ENCODE data around the gene SLC26A1.
A peak's percentile ranks its signal among the peaks of the same experiment; 100 is the strongest.
"Not testable (repeated sequence)": the region's sequence is repeated elsewhere in the genome, so short reads cannot be mapped to it uniquely, and the experiment has no call there.

SLC26A1 gene

DNA sequence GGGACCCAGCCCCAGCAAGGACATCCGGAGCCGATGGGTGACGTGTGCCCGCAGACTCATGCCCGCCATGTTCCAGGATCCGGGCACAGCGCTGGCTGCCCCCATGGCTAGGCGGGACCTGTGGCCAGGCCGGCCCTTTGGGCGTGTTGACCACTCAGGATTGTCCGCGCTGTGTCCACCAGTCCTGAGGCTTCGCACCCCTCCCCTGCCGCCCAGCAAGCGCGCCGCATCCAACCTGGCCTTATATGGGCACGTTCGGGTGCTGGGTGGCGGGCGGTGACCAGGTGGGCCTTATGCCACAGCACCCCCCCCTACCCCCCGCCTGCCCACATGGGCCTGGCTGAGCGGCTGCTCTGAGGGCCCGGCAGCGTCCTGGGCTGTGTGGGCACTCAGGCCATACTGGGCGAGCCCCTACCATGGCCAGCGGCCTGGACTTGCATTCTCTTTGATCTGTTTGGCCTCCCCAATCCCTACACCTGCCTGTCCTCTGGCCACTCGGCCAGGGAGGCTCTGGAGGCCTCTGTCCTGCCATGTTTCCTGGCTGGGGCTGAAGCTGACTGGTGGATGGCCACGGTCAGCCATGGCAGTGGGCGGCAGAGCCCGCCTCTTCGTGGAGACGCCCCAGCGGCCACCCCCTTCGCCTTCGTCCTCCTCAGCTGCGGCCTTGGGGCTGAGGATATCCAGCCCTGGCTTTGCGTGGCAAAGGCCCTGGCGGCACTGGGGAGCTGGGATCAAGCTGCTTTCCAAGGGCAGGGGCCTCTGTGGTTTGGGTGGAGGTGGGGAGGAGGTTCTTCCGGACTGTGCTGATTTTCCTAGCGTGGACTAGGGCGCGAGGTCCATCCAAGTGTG is 20.2 kb upstream of the SLC26A1 start:
- no peak for DNase-seq

DNA sequence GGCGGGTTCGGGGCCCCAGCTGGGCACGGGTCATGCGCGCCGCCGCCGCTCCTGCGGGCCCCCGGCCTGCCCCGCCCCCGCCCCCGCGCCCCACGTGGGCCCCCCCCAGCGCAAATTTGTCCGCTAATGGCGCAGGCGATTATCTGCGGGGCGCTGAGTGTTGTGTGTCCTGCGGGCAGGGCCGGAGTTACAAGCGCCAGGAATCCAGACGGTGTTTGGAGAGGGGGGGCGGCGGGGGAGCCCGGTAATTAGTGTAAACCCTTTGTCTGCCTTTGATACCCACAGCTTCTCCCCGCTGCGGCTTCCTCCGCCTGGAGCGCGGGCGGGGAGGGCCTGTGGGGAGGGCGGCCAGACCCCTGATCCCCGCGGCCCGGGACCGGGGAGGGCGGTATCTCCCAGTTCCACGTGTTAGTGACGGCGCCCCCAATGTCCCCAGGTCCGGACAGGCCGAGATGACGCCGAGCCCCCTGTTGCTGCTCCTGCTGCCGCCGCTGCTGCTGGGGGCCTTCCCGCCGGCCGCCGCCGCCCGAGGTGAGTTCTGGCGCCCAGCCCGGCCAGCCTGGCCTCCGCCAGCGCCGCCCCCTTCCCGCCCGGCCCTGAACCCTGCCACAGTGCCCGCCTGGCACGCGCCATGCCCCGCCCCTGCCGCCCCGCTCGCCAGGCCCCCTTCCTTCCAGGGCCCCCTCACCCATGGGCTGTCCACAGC is 19.0 kb upstream of the SLC26A1 start:
- no peak for DNase-seq

GRCh38 chr4:1011666-1012033 is 18.4 kb upstream of the SLC26A1 start:
- DNase-seq, result no peak

- peak; percentile 77 to 91 for DNase-seq
These were observed 17.9 kb upstream of the SLC26A1 start, which contains the start of gene FGFRL1 for GRCh38 chr4:1011022-1011665. FGFRL1 (plus strand) TSS chr4:1011626; CDS start chr4:1012486, 860 bp downstream.

GRCh38 chr4:1010395-1011021 is 17.3 kb upstream of the SLC26A1 start:
- peak; percentile 79 to 89 for DNase-seq

DNA sequence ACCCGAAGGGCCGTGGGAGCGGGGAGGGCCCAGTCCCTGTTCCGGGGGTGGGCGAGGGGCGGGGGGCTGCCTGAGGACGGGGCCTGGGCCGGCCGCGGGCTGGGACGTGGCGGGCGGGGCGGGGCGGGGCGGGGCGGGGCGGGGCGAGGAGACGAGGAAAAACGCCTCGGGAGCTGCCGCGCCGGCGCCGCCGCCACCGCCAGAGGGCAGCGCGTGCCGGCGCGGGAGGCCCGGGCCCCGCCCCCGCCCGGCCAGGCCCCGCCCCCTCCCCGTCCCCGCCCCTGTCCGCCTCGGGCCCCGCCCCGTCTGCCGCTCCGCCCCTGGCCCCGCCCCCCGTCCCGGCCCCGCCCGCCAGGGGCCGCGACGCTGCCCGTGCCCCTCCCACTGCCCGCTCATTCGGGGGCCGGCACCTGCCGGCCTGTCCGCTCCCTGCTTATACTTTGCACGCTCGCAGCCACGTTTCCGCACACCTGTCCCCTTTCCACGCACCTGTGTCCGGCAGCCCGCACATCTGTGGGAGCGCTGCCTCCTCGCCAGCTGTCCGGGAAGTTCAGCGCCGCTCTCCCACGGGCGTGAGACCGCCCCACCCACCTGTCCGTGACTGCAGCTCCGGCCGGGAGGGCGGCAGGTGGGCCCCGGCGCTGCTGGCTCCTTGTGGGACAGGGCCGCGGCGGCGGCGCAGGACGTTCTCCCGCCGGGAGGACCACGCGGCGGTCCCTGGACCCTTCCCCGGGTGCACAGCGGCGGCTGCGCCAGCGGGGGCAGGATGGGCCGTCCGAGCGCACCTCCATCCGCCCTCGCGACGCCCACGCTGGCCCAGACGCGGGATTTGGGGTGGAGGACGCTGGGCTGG is 16.6 kb upstream of the SLC26A1 start:
- peak; percentile 46 to 68 for DNase-seq

GRCh38 chr4:1008840-1009541 is 15.8 kb upstream of the SLC26A1 start:
- no peak for DNase-seq

- DNase-seq, result no peak
These were observed 13.7 kb upstream of the SLC26A1 start for GRCh38 chr4:1006856-1007255.

- DNase-seq, result no peak
These were observed 11.6 kb upstream of the SLC26A1 start for GRCh38 chr4:1004557-1005485.

DNA sequence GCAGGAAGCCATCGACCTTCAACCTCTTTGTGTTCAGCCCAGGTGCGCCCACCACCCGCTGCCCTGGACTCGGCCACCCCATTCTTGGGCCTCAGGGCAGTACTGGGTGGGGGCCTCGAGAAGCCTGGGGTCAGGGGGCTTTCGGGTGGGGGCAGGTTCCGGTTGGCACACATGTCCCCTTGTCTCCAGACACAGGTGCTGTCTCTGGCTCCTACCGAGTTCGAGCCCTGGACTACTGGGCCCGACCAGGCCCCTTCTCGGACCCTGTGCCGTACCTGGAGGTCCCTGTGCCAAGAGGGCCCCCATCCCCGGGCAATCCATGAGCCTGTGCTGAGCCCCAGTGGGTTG is 10.8 kb upstream of the SLC26A1 start:
- DNase-seq, result no peak

- no peak for DNase-seq
These were observed 10.3 kb upstream of the SLC26A1 start for GRCh38 chr4:1003271-1004070.

DNA sequence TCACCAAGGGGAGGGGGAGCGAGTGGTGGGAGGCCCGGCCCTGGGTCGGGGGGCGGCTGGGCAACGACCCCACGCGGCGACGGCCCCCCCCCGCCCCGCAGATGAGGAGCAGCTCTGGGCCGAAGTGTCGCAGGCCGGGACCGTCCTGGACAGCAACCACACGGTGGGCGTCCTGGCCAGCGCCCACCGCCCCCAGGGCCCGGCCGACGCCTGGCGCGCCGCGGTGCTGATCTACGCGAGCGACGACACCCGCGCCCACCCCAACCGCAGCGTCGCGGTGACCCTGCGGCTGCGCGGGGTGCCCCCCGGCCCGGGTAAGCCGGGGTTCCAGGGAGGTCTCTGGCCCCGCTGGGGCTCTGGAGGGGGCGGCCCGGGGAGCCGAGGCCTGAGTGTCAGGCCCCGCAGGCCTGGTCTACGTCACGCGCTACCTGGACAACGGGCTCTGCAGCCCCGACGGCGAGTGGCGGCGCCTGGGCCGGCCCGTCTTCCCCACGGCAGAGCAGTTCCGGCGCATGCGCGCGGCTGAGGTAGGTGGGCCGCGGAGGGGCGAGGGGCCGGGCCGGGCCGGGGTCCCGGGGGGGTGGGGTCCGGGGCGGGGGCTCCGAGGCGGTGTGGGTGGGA is 9.5 kb upstream of the SLC26A1 start:
- DNase-seq, result no peak

DNA sequence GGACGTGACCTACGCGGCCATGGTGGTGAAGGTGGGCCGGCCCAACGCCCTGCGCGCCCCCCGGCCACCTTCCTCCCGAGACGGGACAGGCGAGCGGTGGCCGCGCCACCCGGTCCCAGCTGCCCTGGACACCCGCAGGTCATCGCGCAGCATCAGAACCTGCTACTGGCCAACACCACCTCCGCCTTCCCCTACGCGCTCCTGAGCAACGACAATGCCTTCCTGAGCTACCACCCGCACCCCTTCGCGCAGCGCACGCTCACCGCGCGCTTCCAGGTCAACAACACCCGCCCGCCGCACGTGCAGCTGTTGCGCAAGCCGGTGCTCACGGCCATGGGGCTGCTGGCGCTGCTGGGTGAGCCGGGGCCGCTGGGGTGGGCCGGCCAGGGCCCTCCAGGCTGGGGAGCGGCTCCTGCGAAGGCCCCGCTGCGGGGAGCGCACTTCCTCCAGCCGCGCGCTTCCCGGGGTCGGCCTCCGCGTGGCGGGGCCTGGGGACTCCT is 9.0 kb upstream of the SLC26A1 start:
- DNase-seq, result no peak

DNA sequence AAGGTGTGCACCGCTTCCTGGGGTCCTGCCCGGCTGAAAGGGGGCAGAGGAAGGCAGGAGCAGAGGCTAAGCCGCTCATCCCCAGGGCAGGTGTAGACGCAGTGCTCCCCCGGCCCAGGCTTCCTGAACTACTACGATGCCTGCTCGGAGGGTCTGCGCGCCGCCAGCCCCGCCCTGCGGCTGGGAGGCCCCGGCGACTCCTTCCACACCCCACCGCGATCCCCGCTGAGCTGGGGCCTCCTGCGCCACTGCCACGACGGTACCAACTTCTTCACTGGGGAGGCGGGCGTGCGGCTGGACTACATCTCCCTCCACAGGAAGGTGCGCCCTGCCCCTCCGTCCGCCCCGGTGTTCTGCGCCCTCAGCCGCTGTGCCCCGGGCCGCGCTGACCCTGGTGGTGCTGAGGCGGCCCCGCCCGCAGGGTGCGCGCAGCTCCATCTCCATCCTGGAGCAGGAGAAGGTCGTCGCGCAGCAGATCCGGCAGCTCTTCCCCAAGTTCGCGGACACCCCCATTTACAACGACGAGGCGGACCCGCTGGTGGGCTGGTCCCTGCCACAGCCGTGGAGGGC is 8.4 kb upstream of the SLC26A1 start:
- DNase-seq, result no peak

DNA sequence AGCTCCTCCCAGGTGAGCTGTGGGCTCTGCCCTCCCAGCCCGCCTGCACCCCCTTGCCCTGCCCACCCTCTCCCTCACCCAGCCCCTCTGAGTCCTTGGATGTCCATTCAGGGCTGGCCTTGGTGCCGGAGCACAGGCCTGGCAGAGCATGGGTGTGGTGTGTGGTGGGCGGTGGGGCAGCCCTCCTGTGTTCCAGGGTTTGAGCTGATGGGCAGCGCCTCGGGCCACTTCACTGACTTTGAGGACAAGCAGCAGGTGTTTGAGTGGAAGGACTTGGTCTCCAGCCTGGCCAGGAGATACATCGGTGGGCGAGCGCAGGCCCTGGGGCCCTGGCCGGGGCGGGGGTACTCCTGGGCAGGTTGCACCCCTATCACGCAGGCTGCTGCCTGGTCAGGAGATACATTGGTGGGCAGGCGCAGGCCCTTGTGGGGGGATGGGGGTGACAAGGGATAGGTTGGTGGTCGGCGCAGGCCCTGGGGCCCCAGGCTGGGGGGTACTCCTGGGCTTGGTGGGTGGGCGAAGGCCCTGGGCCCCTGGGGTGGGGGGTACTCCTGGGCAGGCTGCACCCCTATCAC is 7.6 kb upstream of the SLC26A1 start:
- DNase-seq, result no peak

- DNase-seq, result no peak
These were observed 6.8 kb upstream of the SLC26A1 start for GRCh38 chr4:999882-1000425.

GRCh38 chr4:999240-999863 is 6.1 kb upstream of the SLC26A1 start:
- not testable (repeated sequence) for DNase-seq

Measured in inflammatory macrophage treated with lipopolysaccharide for 1 hour (primary cell).